WTC11 (cell line): ENCODE data around the gene CSF1R. TPM values are rescaled to one million over a fixed set of nuclear protein-coding genes. Genes with fewer than 3 reads are reported as not detected.

Source experiments
- ATAC-seq: fragments of 200-7000 bp; cut with Tn5 transposase; 2 replicates; pipeline ENCODE4 v1.10.0; 2021; ENCODE audit warnings: mild to moderate bottlenecking, moderate library complexity
- CTCF ChIA-PET: fragments of 300-600 bp; sonication (Branson Sonifier 250); formaldehyde crosslinking; loops from one replicate; lab custom pipeline; 2021; ENCODE audit warnings: antibody characterized with exemption; lab: Charles Lee
- POLR2A ChIA-PET: fragments of 350-600 bp; sonication (Branson Sonifier 250); formaldehyde crosslinking; loops from one replicate; lab custom pipeline; 2021; ENCODE audit warnings: antibody characterized with exemption; lab: Charles Lee
- DNase-seq: peaks from one replicate; pipeline ENCODE4 v3.0.0; 2021; ENCODE audit warnings: low spot score
- H3K27ac Mint-ChIP-seq: 2 replicates; pipeline ENCODE4 v1.8.0; 2021; ENCODE audit warnings: mixed read lengths
- H3K27me3 Mint-ChIP-seq: 2 replicates; pipeline ENCODE4 v1.8.0; 2021; ENCODE audit warnings: low read depth, mild to moderate bottlenecking, moderate library complexity, mixed read lengths
- H3K36me3 Mint-ChIP-seq: 2 replicates; pipeline ENCODE4 v1.8.0; 2021; ENCODE audit warnings: mixed read lengths
- H3K4me1 Mint-ChIP-seq: 2 replicates; pipeline ENCODE4 v1.8.0; 2022; ENCODE audit warnings: mixed read lengths
- H3K4me3 Mint-ChIP-seq: 2 replicates; pipeline ENCODE4 v1.8.0; 2021; ENCODE audit warnings: mild to moderate bottlenecking, moderate library complexity, mixed read lengths
- H3K9me3 Mint-ChIP-seq: 2 replicates; pipeline ENCODE4 v1.8.0; 2021; ENCODE audit warnings: mixed read lengths
- ATF1 ChIP-seq: sonication (generic); formaldehyde crosslinking; IDR thresholded peaks from 2 replicates; pipeline ENCODE4 v1.8.1; 2023; ENCODE audit warnings: mild to moderate bottlenecking, moderate library complexity, missing genetic modification reagents
- ETV6 ChIP-seq: sonication (generic); formaldehyde crosslinking; IDR thresholded peaks from 2 replicates; pipeline ENCODE4 v1.8.1; 2022; ENCODE audit warnings: mild to moderate bottlenecking, missing genetic modification reagents
- GTF2I ChIP-seq: fragments of 250-450 bp; sonication (Bioruptor Pico); conservative IDR thresholded peaks from 2 replicates; pipeline ENCODE4 v1.4.0; 2021; ENCODE audit warnings: mild to moderate bottlenecking
- IRF1 ChIP-seq: sonication (generic); formaldehyde crosslinking; IDR thresholded peaks from 2 replicates; pipeline ENCODE4 v1.8.0; 2023; ENCODE audit warnings: missing genetic modification reagents
- JAZF1 ChIP-seq: fragments of 250-450 bp; sonication (Bioruptor Pico); IDR thresholded peaks from 2 replicates; pipeline ENCODE4 v1.9.0; 2021; ENCODE audit warnings: moderate library complexity, mild to moderate bottlenecking, inconsistent platforms
- MLX ChIP-seq: sonication (generic); formaldehyde crosslinking; IDR thresholded peaks from 2 replicates; pipeline ENCODE4 v1.8.1; 2023; ENCODE audit warnings: mild to moderate bottlenecking, missing genetic modification reagents, moderate library complexity
- NFYB ChIP-seq: sonication (generic); formaldehyde crosslinking; conservative IDR thresholded peaks from 2 replicates; pipeline ENCODE4 v1.8.0; 2022; ENCODE audit warnings: low read depth, missing genetic modification reagents
- NR1H2 ChIP-seq: sonication (generic); formaldehyde crosslinking; IDR thresholded peaks from 2 replicates; pipeline ENCODE4 v1.9.0; 2021; ENCODE audit warnings: mild to moderate bottlenecking, moderate library complexity, missing genetic modification reagents
- SMAD4 ChIP-seq: sonication (generic); formaldehyde crosslinking; IDR thresholded peaks from 2 replicates; pipeline ENCODE4 v1.8.0; 2022; ENCODE audit warnings: mild to moderate bottlenecking, missing genetic modification reagents
- SP1 ChIP-seq: sonication (generic); formaldehyde crosslinking; conservative IDR thresholded peaks from 2 replicates; pipeline ENCODE4 v1.8.1; 2022; ENCODE audit warnings: missing genetic modification reagents
- USF1 ChIP-seq: sonication (generic); formaldehyde crosslinking; IDR thresholded peaks from 2 replicates; pipeline ENCODE4 v1.8.0; 2022; ENCODE audit warnings: mild to moderate bottlenecking, missing genetic modification reagents
- USF2 ChIP-seq: sonication (generic); formaldehyde crosslinking; IDR thresholded peaks from 2 replicates; pipeline ENCODE4 v1.8.1; 2023; ENCODE audit warnings: mild to moderate bottlenecking, missing genetic modification reagents, moderate library complexity
- ZBTB43 ChIP-seq: sonication (generic); formaldehyde crosslinking; IDR thresholded peaks from 2 replicates; pipeline ENCODE4 v1.8.1; 2023; ENCODE audit warnings: mild to moderate bottlenecking, missing genetic modification reagents
- ZNF317 ChIP-seq: sonication (generic); formaldehyde crosslinking; IDR thresholded peaks from 2 replicates; pipeline ENCODE4 v1.8.1; 2023; ENCODE audit warnings: low read depth, mild to moderate bottlenecking, moderate library complexity, missing genetic modification reagents, borderline replicate concordance
- ZNF532 ChIP-seq: fragments of 250-450 bp; sonication (Bioruptor Pico); IDR thresholded peaks from 2 replicates; pipeline ENCODE4 v1.9.0; 2021; ENCODE audit warnings: mild to moderate bottlenecking, borderline replicate concordance
- total RNA-seq: library from RNA; stranded (reverse); gene quantifications from 3 replicates; pipeline ENCODE4 v1.2.3, GENCODE V29; 2021
- TF ChIP-seq, protein P1 (sequence below): fragments of 250-450 bp; sonication (Bioruptor Pico); IDR thresholded peaks from 2 replicates; pipeline ENCODE4 v2.1.2; 2022; ENCODE audit warnings: mild to moderate bottlenecking, moderate library complexity
- TF ChIP-seq, protein P2 (sequence below): sonication (generic); formaldehyde crosslinking; IDR thresholded peaks from 2 replicates; pipeline ENCODE4 v1.8.1; 2022; ENCODE audit warnings: missing genetic modification reagents, borderline replicate concordance
- TF ChIP-seq, protein P3 (sequence below): fragments of 200-600 bp; IDR thresholded peaks from 2 replicates; pipeline ENCODE4 v1.8.0; 2022; ENCODE audit warnings: antibody characterized with exemption
- TF ChIP-seq, protein P4 (sequence below): sonication (generic); formaldehyde crosslinking; IDR thresholded peaks from 2 replicates; pipeline ENCODE4 v1.8.1; 2022; ENCODE audit warnings: mild to moderate bottlenecking, moderate library complexity, missing genetic modification reagents

The CSF1R gene
- total RNA-seq, 1 experiment from 2014 or later: 0.20 TPM

GRCh38 chr5:150097152-150097551, 10.8 kb upstream of the CSF1R start (continued):
- TF ChIP-seq, protein P1, sequence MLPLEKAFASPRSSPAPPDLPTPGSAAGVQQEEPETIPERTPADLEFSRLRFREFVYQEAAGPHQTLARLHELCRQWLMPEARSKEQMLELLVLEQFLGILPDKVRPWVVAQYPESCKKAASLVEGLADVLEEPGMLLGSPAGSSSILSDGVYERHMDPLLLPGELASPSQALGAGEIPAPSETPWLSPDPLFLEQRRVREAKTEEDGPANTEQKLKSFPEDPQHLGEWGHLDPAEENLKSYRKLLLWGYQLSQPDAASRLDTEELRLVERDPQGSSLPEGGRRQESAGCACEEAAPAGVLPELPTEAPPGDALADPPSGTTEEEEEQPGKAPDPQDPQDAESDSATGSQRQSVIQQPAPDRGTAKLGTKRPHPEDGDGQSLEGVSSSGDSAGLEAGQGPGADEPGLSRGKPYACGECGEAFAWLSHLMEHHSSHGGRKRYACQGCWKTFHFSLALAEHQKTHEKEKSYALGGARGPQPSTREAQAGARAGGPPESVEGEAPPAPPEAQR (CRISPR knock-in tag): no peak
- TF ChIP-seq, protein P2, sequence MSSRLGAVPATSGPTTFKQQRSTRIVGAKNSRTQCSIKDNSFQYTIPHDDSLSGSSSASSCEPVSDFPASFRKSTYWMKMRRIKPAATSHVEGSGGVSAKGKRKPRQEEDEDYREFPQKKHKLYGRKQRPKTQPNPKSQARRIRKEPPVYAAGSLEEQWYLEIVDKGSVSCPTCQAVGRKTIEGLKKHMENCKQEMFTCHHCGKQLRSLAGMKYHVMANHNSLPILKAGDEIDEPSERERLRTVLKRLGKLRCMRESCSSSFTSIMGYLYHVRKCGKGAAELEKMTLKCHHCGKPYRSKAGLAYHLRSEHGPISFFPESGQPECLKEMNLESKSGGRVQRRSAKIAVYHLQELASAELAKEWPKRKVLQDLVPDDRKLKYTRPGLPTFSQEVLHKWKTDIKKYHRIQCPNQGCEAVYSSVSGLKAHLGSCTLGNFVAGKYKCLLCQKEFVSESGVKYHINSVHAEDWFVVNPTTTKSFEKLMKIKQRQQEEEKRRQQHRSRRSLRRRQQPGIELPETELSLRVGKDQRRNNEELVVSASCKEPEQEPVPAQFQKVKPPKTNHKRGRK (CRISPR knock-in tag): no peak
- TF ChIP-seq USF2 (CRISPR knock-in tag): no peak
- TF ChIP-seq ATF1 (CRISPR knock-in tag): no peak

GRCh38 chr5:150092159-150092787, 5.9 kb upstream of the CSF1R start:
- POLR2A ChIA-PET: no interaction called here
- TF ChIP-seq, protein P3, sequence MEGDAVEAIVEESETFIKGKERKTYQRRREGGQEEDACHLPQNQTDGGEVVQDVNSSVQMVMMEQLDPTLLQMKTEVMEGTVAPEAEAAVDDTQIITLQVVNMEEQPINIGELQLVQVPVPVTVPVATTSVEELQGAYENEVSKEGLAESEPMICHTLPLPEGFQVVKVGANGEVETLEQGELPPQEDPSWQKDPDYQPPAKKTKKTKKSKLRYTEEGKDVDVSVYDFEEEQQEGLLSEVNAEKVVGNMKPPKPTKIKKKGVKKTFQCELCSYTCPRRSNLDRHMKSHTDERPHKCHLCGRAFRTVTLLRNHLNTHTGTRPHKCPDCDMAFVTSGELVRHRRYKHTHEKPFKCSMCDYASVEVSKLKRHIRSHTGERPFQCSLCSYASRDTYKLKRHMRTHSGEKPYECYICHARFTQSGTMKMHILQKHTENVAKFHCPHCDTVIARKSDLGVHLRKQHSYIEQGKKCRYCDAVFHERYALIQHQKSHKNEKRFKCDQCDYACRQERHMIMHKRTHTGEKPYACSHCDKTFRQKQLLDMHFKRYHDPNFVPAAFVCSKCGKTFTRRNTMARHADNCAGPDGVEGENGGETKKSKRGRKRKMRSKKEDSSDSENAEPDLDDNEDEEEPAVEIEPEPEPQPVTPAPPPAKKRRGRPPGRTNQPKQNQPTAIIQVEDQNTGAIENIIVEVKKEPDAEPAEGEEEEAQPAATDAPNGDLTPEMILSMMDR: no peak
- TF ChIP-seq ZBTB43 (CRISPR knock-in tag) (no peak), USF1 (CRISPR knock-in tag) (no peak), ZNF532 (CRISPR knock-in tag) (no peak), JAZF1 (CRISPR knock-in tag) (no peak), SMAD4 (CRISPR knock-in tag) (no peak), GTF2I (CRISPR knock-in tag) (no peak), ZNF317 (CRISPR knock-in tag) (no peak), SP1 (no peak), IRF1 (CRISPR knock-in tag) (no peak), ETV6 (CRISPR knock-in tag) (no peak), NFYB (CRISPR knock-in tag) (no peak), MLX (no peak), NR1H2 (no peak)
- TF ChIP-seq, protein P4, sequence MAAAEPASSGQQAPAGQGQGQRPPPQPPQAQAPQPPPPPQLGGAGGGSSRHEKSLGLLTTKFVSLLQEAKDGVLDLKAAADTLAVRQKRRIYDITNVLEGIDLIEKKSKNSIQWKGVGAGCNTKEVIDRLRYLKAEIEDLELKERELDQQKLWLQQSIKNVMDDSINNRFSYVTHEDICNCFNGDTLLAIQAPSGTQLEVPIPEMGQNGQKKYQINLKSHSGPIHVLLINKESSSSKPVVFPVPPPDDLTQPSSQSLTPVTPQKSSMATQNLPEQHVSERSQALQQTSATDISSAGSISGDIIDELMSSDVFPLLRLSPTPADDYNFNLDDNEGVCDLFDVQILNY (CRISPR knock-in tag): no peak

More at GRCh38 chr5:150092159-150092787, 5.9 kb upstream of the CSF1R start:
- DNase-seq (no peak), ATAC-seq (no peak)
- Mint-ChIP-seq H3K36me3 (no peaks in the 10 kb centered on the region), H3K4me3 (no peak overlapping the region), H3K27me3 (peaks cover 2% of the 10 kb centered on the region; the same call in 1 of the 2 replicates), H3K9me3 (no peaks in the 10 kb centered on the region), H3K27ac (no peak overlapping the region), H3K4me1 (0 out of 2 replicates have a peak, but pooled peaks cover 2% of the 10 kb centered on the region)
- CTCF ChIA-PET: no interaction called here
